Measurements from ENCODE around the gene ITGB4.
A peak's percentile ranks its signal among the peaks of the same experiment; 100 is the strongest.

ITGB4 gene

DNA sequence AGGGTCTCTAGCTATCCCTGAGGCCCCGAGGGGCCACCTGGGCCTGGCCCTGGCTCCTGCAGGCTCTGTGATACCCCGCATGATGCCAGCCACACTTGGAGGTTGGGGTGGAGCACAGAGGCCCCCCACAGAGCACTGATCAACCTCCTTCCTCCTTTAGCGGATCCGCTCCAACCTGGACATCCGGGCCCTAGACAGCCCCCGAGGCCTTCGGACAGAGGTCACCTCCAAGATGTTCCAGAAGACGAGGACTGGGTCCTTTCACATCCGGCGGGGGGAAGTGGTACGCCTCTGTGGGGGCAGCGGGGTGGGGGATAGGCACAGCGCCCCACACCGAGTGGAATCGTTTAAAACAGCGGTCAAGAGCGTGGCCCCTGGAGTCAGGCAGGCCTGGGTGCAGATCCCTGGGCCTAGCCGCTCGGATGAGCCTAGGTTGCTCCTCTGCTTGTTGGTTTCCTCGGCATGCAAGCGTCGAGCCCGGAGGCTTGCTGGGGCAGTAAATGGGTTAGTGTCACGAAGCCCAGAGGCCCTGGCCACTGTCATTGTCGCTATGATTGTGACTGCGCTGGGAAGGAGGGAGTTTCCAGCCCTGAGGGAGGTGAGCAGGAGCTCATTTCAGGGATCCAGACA is 9.9 kb downstream of the ITGB4 start:
- no peak for DNase-seq (ENCODE audit: low read depth)

GRCh38 chr17:75731716-75732498 is 10.6 kb downstream of the ITGB4 start:
- DNase-seq (ENCODE audit: low read depth): no peak

- DNase-seq (ENCODE audit: low read depth): no peak
Measured at GRCh38 chr17:75733471-75733870, 12.2 kb downstream of the ITGB4 start.

GRCh38 chr17:75734674-75735294 is 13.5 kb downstream of the ITGB4 start:
- DNase-seq (ENCODE audit: low read depth): no peak

GRCh38 chr17:75736173-75736835 is 15.0 kb downstream of the ITGB4 start:
- no peak for DNase-seq (ENCODE audit: low read depth)

DNA sequence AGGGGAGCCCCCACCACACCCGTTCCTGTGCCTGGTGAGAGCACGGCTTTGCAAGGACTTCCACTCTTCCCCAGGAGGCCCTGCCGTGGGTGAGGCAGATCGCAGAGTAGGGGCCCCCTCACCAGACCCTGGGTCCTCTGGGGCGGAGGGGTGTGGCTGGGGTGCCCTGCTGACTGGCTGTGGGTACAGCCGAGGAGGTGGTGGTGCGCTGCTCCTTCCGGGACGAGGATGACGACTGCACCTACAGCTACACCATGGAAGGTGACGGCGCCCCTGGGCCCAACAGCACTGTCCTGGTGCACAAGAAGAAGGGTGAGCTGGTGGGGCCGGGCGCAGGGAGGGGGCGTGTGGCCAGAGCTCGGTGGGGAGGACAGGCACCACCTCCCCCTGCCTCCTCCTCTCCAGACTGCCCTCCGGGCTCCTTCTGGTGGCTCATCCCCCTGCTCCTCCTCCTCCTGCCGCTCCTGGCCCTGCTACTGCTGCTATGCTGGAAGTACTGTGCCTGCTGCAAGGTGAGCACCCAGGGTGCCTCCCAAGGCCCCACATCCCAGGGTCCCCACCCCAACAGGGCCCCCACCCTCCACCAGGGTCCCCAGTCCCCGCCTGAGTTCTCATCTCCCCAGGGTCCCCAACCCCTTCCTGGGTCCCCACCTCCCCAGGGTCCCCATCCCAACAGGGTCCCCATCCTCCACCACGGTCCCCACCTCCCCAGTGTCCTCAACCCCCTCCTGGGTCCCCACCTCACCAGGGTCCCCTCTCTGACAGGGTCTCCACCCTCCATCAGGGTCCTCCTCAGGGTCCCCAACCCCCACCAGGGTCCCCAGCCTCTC is 16.1 kb downstream of the ITGB4 start:
- DNase-seq (ENCODE audit: low read depth): no peak

GRCh38 chr17:75738218-75738802 is 17.1 kb downstream of the ITGB4 start:
- DNase-seq (ENCODE audit: low read depth): no peak

GRCh38 chr17:75739174-75739573 is 17.9 kb downstream of the ITGB4 start:
- no peak for DNase-seq (ENCODE audit: low read depth)

DNA sequence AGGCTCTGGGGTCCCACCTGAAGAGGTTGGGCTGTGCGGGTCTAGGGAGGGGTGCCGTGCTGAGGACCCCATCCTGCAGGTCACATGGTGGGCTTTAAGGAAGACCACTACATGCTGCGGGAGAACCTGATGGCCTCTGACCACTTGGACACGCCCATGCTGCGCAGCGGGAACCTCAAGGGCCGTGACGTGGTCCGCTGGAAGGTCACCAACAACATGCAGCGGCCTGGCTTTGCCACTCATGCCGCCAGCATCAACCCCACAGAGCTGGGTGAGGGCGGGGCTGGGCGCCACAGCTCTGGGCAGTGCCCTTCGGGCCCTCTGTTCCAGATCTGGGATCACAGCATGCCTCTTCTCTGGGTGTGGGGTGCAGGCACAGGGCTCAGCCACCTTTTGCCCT is 18.5 kb downstream of the ITGB4 start:
- DNase-seq (ENCODE audit: low read depth): no peak

DNA sequence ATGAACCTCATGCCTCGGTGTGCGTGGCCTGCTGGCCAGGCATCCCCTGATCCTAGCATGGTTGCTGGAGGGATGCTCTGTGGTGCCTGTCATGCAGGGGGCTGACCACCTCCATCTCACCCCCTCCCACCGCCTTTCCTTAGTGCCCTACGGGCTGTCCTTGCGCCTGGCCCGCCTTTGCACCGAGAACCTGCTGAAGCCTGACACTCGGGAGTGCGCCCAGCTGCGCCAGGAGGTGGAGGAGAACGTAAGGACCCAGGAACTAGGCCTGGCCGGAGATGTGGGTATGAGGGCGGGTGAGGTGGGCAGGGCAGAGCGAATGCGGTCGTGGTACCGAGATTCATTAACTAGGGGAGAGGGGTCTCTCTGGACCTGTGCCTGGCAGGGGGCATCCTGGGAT is 19.0 kb downstream of the ITGB4 start:
- no peak for DNase-seq (ENCODE audit: low read depth)

DNA sequence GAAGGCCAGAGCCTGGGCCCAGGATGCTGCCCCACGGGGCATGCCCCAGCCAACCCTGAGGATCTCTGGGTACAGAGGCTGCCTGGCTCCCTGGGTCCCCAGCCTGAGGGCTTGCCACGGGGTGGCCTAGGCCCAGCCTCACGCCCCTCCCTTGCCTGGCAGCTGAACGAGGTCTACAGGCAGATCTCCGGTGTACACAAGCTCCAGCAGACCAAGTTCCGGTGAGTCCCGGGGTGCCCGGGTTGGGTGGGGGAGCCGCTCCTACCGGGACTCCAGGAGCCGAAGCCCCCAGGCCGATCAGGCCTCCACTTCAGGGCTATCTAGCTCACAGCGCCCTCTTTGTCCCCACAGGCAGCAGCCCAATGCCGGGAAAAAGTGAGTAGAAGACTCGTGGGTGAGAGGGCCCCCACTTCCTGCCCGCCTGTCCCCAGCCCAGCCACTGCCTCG is 19.4 kb downstream of the ITGB4 start:
- no peak for DNase-seq (ENCODE audit: low read depth)

DNA sequence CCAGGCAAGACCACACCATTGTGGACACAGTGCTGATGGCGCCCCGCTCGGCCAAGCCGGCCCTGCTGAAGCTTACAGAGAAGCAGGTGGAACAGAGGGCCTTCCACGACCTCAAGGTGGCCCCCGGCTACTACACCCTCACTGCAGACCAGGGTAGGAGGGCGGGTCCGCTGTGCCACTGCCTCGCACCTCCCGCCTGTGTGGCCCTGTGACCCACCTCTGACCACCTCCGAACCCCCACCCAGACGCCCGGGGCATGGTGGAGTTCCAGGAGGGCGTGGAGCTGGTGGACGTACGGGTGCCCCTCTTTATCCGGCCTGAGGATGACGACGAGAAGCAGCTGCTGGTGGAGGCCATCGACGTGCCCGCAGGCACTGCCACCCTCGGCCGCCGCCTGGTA is 21.1 kb downstream of the ITGB4 start:
- no peak for DNase-seq (ENCODE audit: low read depth)

DNA sequence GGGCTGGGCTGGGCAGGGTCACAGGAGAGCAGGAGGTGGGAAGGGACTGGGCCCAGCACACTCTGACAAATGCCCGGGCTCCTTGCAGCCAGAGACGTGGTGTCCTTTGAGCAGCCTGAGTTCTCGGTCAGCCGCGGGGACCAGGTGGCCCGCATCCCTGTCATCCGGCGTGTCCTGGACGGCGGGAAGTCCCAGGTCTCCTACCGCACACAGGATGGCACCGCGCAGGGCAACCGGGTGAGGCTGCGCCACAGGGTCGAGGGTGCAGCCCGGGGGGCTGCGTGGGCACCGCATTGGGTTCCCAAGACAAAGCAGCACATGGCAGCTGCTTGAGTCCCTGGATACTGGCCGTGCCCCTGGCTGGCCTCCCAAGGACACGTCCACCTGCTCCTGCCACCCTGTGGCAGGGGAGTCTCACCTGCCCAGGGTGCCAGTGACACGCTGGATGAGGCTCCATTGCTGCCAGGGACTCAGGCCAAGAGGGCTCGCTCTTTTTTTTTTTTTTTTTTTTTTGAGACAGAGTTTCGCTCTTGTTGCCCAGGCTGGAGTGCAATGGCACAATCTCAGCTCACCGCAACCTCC is 22.5 kb downstream of the ITGB4 start:
- no peak for DNase-seq (ENCODE audit: low read depth)

DNA sequence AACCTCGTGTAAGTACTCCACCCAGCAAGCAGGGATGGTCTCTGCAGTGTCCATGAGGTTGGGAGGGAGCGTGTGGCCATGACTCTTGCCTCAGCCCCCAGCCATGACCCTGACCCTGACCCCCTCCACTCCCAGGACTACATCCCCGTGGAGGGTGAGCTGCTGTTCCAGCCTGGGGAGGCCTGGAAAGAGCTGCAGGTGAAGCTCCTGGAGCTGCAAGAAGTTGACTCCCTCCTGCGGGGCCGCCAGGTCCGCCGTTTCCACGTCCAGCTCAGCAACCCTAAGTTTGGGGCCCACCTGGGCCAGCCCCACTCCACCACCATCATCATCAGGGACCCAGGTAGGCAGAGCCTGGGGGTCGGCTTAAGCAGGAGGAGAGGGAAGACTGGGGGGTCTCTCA is 27.4 kb downstream of the ITGB4 start:
- DNase-seq (ENCODE audit: low read depth): no peak

GRCh38 chr17:75749545-75750389 is 28.5 kb downstream of the ITGB4 start:
- peak; percentile 76 for DNase-seq (ENCODE audit: low read depth)

DNA sequence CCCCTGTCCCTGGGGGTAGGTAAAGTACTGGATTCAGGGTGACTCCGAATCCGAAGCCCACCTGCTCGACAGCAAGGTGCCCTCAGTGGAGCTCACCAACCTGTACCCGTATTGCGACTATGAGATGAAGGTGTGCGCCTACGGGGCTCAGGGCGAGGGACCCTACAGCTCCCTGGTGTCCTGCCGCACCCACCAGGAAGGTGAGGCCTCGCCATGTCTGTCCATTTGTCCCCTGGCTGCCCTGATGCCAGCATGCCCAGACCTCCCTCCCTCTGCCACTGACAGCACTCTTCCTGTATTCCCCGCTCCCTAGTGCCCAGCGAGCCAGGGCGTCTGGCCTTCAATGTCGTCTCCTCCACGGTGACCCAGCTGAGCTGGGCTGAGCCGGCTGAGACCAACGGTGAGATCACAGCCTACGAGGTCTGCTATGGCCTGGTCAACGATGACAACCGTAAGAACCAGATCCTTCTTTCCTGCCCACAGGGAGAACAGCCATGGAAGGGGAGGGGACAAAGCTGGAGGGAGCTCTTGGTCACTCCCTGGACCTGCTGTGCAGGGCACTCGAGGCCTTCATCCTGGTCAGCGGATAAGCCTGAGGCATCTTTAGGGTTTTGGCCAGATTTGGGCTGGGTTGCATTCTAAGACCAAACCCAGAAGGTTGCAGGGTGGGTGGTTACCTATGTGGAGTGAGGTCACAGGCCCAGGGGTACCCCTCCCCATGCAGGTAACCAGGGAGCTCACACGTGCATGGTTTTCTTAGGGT is 29.6 kb downstream of the ITGB4 start:
- no peak for DNase-seq (ENCODE audit: low read depth)

- DNase-seq (ENCODE audit: low read depth): no peak
Measured at GRCh38 chr17:75751676-75752404, 30.6 kb downstream of the ITGB4 start.

- DNase-seq (ENCODE audit: low read depth): no peak
Measured at GRCh38 chr17:75752405-75752709, 31.1 kb downstream of the ITGB4 start.
